ENCODE data around the gene LRRK1. TPM values are rescaled to one million over a fixed set of nuclear protein-coding genes. Genes with fewer than 3 reads are reported as not detected.

Gene LRRK1
- total and polyA plus RNA-seq, 4 donors, result 5.0 to 5.3 (median 5.2) TPM

GRCh38 chr15:100909989-100910955 lies 8.9 kb upstream of the LRRK1 start:
- no peak overlapping the region for H3K4me3 ChIP-seq (ENCODE audit: low read depth, low read length)
- H3K4me1 ChIP-seq (ENCODE audit: control insufficient read depth, insufficient read depth, low read length), result no peaks in the 10 kb centered on the region
- 70% methylated on average over 11 of the region's 12 CpGs for WGBS (ENCODE audit: insufficient coverage)
- no peak overlapping the region for H3K27ac ChIP-seq (ENCODE audit: low read depth, low read length)
- peaks cover 7% of the 10 kb centered on the region for H3K27me3 ChIP-seq (ENCODE audit: control insufficient read depth, insufficient read depth, low read length)
- H3K36me3 ChIP-seq (ENCODE audit: control insufficient read depth, insufficient read depth, low read length), result no peaks in the 10 kb centered on the region
- no peaks in the 10 kb centered on the region for H3K9me3 ChIP-seq (ENCODE audit: control insufficient read depth, insufficient read depth, low read length)
- DNase-seq (ENCODE audit: low read depth in 4 of 6, low spot score in 6 of 6), result no peak

GRCh38 chr15:100911086-100911485 lies 8.1 kb upstream of the LRRK1 start:
- peaks cover 7% of the 10 kb centered on the region for H3K27me3 ChIP-seq (ENCODE audit: control insufficient read depth, insufficient read depth, low read length)
- H3K9me3 ChIP-seq (ENCODE audit: control insufficient read depth, insufficient read depth, low read length), result no peaks in the 10 kb centered on the region
- H3K4me3 ChIP-seq (ENCODE audit: low read depth, low read length), result no peak overlapping the region
- no peaks in the 10 kb centered on the region for H3K36me3 ChIP-seq (ENCODE audit: control insufficient read depth, insufficient read depth, low read length)
- H3K27ac ChIP-seq (ENCODE audit: low read depth, low read length), result no peak overlapping the region
- WGBS (ENCODE audit: insufficient coverage), result 90% methylated on average over 7 of the region's 10 CpGs
- DNase-seq (ENCODE audit: low read depth in 4 of 6, low spot score in 6 of 6), result no peak
- no peaks in the 10 kb centered on the region for H3K4me1 ChIP-seq (ENCODE audit: control insufficient read depth, insufficient read depth, low read length)

GRCh38 chr15:100913961-100914360 lies 5.2 kb upstream of the LRRK1 start:
- peaks cover 25% of the 10 kb centered on the region for H3K27me3 ChIP-seq (ENCODE audit: control insufficient read depth, insufficient read depth, low read length)
- H3K4me3 ChIP-seq (ENCODE audit: low read depth, low read length), result no peak overlapping the region
- no peak for DNase-seq (ENCODE audit: low read depth in 4 of 6, low spot score in 6 of 6)
- H3K4me1 ChIP-seq (ENCODE audit: control insufficient read depth, insufficient read depth, low read length), result peaks cover 10% of the 10 kb centered on the region
- no peaks in the 10 kb centered on the region for H3K36me3 ChIP-seq (ENCODE audit: control insufficient read depth, insufficient read depth, low read length)
- H3K27ac ChIP-seq (ENCODE audit: low read depth, low read length), result no peak overlapping the region
- no peaks in the 10 kb centered on the region for H3K9me3 ChIP-seq (ENCODE audit: control insufficient read depth, insufficient read depth, low read length)
- WGBS (ENCODE audit: insufficient coverage), result 73% methylated on average over 4 of the region's 4 CpGs

DNA sequence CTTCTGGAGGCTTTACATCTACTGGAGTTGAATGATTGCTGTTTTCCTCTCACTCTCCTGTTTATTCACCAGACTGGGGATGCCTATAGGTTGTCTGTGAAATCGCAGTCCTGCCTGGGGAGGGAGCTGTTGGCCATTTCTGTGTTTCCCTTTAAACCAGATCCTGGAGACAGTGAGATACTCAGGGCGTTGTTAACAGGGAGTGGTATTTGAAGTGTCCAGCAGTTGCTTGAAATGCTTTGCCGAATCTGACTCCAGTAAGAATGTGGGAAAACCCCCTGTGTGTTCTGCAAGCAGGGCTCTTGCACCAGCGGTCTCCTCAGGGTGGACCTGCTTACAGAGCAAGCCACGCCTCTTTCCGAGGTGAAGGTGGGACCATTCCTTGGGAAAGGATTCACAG lies 4.3 kb upstream of the LRRK1 start:
- no peaks in the 10 kb centered on the region for H3K9me3 ChIP-seq (ENCODE audit: control insufficient read depth, insufficient read depth, low read length)
- H3K36me3 ChIP-seq (ENCODE audit: control insufficient read depth, insufficient read depth, low read length), result no peaks in the 10 kb centered on the region
- no peak for DNase-seq (ENCODE audit: low read depth in 4 of 6, low spot score in 6 of 6)
- H3K4me3 ChIP-seq (ENCODE audit: low read depth, low read length), result no peak overlapping the region
- WGBS (ENCODE audit: insufficient coverage), result 47% methylated on average over 6 of the region's 6 CpGs
- peaks cover 15% of the 10 kb centered on the region for H3K4me1 ChIP-seq (ENCODE audit: control insufficient read depth, insufficient read depth, low read length)
- H3K27me3 ChIP-seq (ENCODE audit: control insufficient read depth, insufficient read depth, low read length), result peaks cover 31% of the 10 kb centered on the region
- H3K27ac ChIP-seq (ENCODE audit: low read depth, low read length), result no peak overlapping the region

DNA sequence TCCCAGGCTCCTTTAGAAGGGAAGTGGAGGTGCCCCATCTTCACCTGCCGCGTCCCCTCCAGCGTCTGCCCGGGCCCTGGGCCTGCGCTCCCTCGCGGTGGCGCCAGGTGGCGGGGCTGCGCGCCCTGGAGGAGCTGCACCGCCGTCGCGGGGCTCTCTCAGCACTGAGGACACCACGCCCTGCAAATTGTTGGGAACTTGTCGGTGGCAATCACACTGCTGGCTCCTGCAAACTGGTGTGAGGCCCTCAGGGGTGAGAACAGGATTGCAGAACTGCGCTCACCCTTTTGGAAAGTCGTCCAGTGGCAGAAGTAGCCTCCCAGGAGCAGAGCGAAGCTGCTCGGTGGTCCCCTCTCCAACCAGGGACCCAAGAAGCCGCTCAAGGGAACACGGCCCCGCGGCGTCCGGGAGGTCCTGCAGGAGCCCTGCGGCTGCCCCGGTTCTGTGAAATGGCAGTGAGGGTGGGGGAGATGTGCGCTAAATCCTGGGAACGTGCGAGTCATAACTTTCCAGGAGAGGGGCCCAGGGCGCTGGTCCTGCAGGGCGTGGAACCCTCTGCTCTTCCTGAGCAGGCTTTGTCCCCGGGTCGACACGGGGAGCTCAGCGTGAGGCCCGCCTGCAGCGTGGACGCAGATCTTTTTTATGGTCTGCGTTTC lies 995 bp upstream of the LRRK1 start:
- Histone ChIP-seq H3K27ac (ENCODE audit: low read depth, low read length) (peak overlapping the region; percentile 33), H3K27me3 (ENCODE audit: control insufficient read depth, insufficient read depth, low read length) (peaks cover 54% of the 10 kb centered on the region), H3K9me3 (ENCODE audit: control insufficient read depth, insufficient read depth, low read length) (no peaks in the 10 kb centered on the region), H3K36me3 (ENCODE audit: control insufficient read depth, insufficient read depth, low read length) (no peaks in the 10 kb centered on the region), H3K4me3 (ENCODE audit: low read depth, low read length) (peak overlapping the region; percentile 47), H3K4me1 (ENCODE audit: control insufficient read depth, insufficient read depth, low read length) (peaks cover 18% of the 10 kb centered on the region)
- 1% methylated on average over 41 of the region's 42 CpGs for WGBS (ENCODE audit: insufficient coverage)
- peak in 2 of 6 donors; percentile 66 to 68 for DNase-seq (ENCODE audit: low read depth in 4 of 6, low spot score in 6 of 6)

DNA sequence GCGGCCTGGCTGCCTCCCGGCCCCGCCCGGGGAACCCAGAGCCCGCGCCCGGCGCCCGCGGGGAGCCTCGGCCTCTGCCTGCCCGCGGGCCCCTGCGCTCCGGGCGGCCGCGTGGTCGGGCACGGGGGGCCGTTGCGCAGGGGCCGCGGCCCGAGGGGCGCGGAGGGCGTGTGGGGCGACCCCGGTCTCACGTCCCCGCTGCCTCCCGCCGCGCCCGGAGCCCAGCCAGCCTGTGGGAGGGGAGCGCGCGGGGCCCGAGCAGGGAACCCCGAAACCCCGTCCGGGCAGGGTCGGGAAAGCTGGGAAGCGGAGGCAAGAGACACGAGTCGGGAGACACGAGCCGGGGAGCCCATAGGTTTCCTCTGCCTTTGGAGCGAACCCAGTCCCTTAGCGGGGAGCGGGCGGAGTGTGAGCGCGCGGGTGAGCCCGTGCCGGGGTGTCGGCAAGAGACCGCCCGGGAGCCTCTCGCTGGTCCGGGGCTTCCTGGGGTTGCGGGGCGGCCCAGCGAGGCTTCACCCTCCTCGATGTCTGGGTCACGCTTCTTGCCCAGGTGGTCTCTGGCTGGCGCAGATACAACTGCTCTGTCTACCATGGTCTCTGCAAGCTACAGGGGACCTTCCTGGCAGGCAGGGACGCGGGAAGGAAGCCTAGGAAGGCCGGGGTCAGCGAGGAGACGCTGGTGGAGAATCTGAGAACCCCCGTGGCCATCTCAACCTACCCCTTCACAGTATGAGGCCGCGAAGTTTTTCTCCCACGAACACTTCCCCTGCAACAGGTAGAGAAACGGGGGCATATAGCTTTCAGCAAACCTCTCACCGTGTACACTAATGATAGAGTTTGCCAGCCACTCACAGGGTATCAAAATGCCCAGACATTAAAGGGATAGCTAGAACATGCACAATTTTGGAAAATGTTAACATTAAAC lies 586 bp downstream of the LRRK1 start:
- peak in 1 of 6 donors; percentile 22 for DNase-seq (ENCODE audit: low read depth in 4 of 6, low spot score in 6 of 6)
- no peak overlapping the region for H3K27ac ChIP-seq (ENCODE audit: low read depth, low read length)
- WGBS (ENCODE audit: insufficient coverage), result 4% methylated on average over 80 of the region's 80 CpGs

DNA sequence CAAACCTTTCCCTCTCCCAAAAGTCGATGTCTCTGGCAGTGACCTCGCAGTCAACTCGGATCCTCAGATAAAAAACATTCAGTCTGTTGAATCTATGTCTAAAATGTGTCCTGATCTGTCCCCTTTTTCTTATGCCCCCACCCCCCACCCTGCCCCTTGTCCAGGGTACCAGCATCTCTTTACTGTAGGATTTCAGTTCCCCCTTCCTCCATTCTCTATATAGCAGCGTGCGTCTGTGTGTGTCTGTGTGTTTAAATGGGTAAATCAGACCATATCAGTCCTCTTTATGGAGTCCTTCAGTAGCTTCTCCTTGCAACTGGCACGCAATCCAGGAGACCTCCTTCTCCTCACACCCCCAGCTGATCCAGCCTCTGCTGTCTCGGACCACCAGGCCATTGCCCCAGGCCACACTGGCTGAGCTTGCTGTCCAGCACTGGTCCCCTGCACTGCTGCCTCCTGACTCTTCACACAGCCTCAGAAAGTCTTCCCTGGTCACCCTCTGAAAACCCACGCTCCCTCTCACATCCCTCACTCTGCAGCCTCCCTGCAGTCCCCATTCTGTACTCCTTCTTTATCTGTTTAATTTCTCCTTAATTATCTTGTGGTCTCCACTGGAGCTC lies 1.5 kb downstream of the LRRK1 start:
- H3K27me3 ChIP-seq (ENCODE audit: control insufficient read depth, insufficient read depth, low read length), result peaks cover 59% of the 10 kb centered on the region
- no peaks in the 10 kb centered on the region for H3K9me3 ChIP-seq (ENCODE audit: control insufficient read depth, insufficient read depth, low read length)
- no peak overlapping the region for H3K4me3 ChIP-seq (ENCODE audit: low read depth, low read length)
- H3K36me3 ChIP-seq (ENCODE audit: control insufficient read depth, insufficient read depth, low read length), result no peaks in the 10 kb centered on the region
- 74% methylated on average over 3 of the region's 8 CpGs for WGBS (ENCODE audit: insufficient coverage)
- no peak for DNase-seq (ENCODE audit: low read depth in 4 of 6, low spot score in 6 of 6)
- peaks cover 18% of the 10 kb centered on the region for H3K4me1 ChIP-seq (ENCODE audit: control insufficient read depth, insufficient read depth, low read length)
- no peak overlapping the region for H3K27ac ChIP-seq (ENCODE audit: low read depth, low read length)

More for the DNA sequence above, 586 bp downstream of the LRRK1 start:
- Histone ChIP-seq H3K9me3 (ENCODE audit: control insufficient read depth, insufficient read depth, low read length) (no peaks in the 10 kb centered on the region), H3K4me1 (ENCODE audit: control insufficient read depth, insufficient read depth, low read length) (peaks cover 18% of the 10 kb centered on the region), H3K4me3 (ENCODE audit: low read depth, low read length) (peak overlapping the region; percentile 18), H3K27me3 (ENCODE audit: control insufficient read depth, insufficient read depth, low read length) (peaks cover 61% of the 10 kb centered on the region), H3K36me3 (ENCODE audit: control insufficient read depth, insufficient read depth, low read length) (no peaks in the 10 kb centered on the region)

DNA sequence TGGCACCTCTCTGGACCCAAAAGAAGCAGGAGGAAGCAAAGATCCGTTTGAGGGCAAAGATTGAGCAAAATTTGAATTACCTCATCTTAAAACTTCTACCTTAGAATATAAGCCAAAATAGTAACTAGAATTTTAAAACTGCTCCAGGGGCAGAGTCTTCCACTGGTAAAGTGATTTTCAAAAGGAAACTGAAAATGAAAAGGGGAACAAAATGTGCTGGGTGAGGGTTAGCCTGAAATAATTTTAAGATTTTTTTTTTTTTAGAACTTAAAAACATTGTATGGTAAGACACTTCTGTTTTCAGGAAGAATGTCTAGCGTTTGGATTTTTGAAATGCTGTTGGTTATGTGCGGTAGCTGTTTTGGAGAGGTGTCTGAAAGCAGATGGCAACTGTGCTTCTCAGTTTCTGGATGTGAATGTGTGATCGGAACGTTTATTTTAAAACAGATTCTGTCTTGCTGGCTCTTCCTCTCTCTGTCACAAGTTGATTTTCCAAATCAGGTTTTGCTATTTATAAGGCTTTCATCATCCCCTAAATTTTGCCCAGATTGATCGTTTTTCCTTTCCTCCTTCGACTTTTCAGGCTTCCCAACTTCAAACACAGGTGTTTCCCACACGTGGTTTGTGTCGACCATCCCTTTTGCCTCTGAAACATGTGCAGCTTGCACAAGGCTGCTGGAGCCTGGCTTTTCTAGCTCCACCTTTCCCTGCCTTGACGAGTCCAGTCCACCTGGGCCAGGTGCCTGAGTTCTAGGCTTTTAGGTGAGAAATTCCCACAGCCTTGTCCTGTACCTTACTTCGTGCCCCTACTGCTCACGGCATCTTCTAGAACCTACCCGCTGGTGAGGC lies 3.3 kb downstream of the LRRK1 start:
- peak in 1 of 6 donors; percentile 69 for DNase-seq (ENCODE audit: low read depth in 4 of 6, low spot score in 6 of 6)
- H3K27me3 ChIP-seq (ENCODE audit: control insufficient read depth, insufficient read depth, low read length), result peaks cover 56% of the 10 kb centered on the region

More for the DNA sequence above, 3.3 kb downstream of the LRRK1 start:
- 78% methylated on average over 11 of the region's 13 CpGs for WGBS (ENCODE audit: insufficient coverage)
- H3K27ac ChIP-seq (ENCODE audit: low read depth, low read length), result no peak overlapping the region
- H3K4me3 ChIP-seq (ENCODE audit: low read depth, low read length), result no peak overlapping the region
- peaks cover 18% of the 10 kb centered on the region for H3K4me1 ChIP-seq (ENCODE audit: control insufficient read depth, insufficient read depth, low read length)
- no peaks in the 10 kb centered on the region for H3K36me3 ChIP-seq (ENCODE audit: control insufficient read depth, insufficient read depth, low read length)
- H3K9me3 ChIP-seq (ENCODE audit: control insufficient read depth, insufficient read depth, low read length), result no peaks in the 10 kb centered on the region
